Caco-2 (cell line): ENCODE results near the gene LACTBL1. TPM values are rescaled to one million over a fixed set of nuclear protein-coding genes. Genes with fewer than 3 reads are reported as not detected.

Source experiments
- BruUV-seq: library from RNA; stranded (reverse); fragments of 400-500 nt; replicated peaks from 2 replicates; lab custom pipeline; 2021; lab: Mats Ljungman, UMichigan
- CTCF ChIA-PET: fragments of 300-600 bp; sonication (Branson Sonifier 250); formaldehyde crosslinking; loops from one replicate; lab custom pipeline; 2022; ENCODE audit warnings: antibody characterized with exemption; lab: Charles Lee
- POLR2A ChIA-PET: fragments of 300-600 bp; sonication (Branson Sonifier 250); formaldehyde crosslinking; loops from one replicate; lab custom pipeline; 2022; ENCODE audit warnings: antibody characterized with exemption; lab: Charles Lee
- DNase-seq, 2 experiments: peaks; one replicate each; pipeline versions ENCODE4 v3.0.0 to v3.0.0-alpha.2; 2020 to 2022
- H3K27me3 ChIP-seq: replicated peaks from 2 replicates; pipeline ENCODE4 v1.6.0; 2011; ENCODE audit warnings: low read length; ENCODE audit not compliant: control insufficient read depth, insufficient read depth
- H3K36me3 ChIP-seq: 2 replicates; pipeline ENCODE4 v1.5.1; 2011; ENCODE audit warnings: low read length; ENCODE audit not compliant: control insufficient read depth, insufficient read depth
- H3K4me1 ChIP-seq: fragments of 250-450 bp; sonication (Bioruptor Pico); 2 replicates; pipeline ENCODE4 v1.5.1; 2020; ENCODE audit warnings: mild to moderate bottlenecking
- H3K4me3 ChIP-seq: 2 replicates; pipeline ENCODE4 v1.5.1; 2011; ENCODE audit warnings: low read depth, mild to moderate bottlenecking, control low read depth, low read length
- H3K9me3 ChIP-seq: fragments of 250-450 bp; sonication (Bioruptor Pico); 2 replicates; pipeline ENCODE4 v1.5.1; 2020; ENCODE audit warnings: mild to moderate bottlenecking, moderate library complexity
- H3K27ac Mint-ChIP-seq: one replicate; pipeline ENCODE4 v1.8.0; 2022; ENCODE audit warnings: mixed read lengths; ENCODE audit not compliant: unreplicated experiment
- H3K27me3 Mint-ChIP-seq: one replicate; pipeline ENCODE4 v1.8.0; 2022; ENCODE audit warnings: mixed read lengths; ENCODE audit not compliant: insufficient read depth, unreplicated experiment
- H3K36me3 Mint-ChIP-seq: one replicate; pipeline ENCODE4 v1.8.0; 2022; ENCODE audit warnings: mild to moderate bottlenecking, mixed read lengths; ENCODE audit not compliant: insufficient read depth, unreplicated experiment
- H3K4me1 Mint-ChIP-seq: one replicate; pipeline ENCODE4 v1.8.0; 2022; ENCODE audit warnings: low read depth, mixed read lengths; ENCODE audit not compliant: unreplicated experiment
- H3K4me3 Mint-ChIP-seq: one replicate; pipeline ENCODE4 v1.8.0; 2022; ENCODE audit warnings: mild to moderate bottlenecking, moderate library complexity, mixed read lengths; ENCODE audit not compliant: unreplicated experiment
- H3K9me3 Mint-ChIP-seq: one replicate; pipeline ENCODE4 v1.8.0; 2022; ENCODE audit warnings: mixed read lengths; ENCODE audit not compliant: unreplicated experiment
- intact Hi-C: fragments of 100-400 bp; cut with micrococcal nuclease; formaldehyde crosslinking; loops from one replicate; pipeline ENCODE4 v1.10.0; 2022; ENCODE audit not compliant: unreplicated experiment
- total RNA-seq: library from RNA; stranded (reverse); gene quantifications from 2 replicates; pipeline ENCODE4 v1.2.3, GENCODE V29; 2022
- TF ChIP-seq, protein P1 (sequence below), 2 experiments: fragments of 200-600 bp in 1 of 2; IDR thresholded peaks; 1 replicate in 1 of 2; 2 replicates in 1 of 2; pipeline versions ENCODE4 v1.5.1 to v1.8.0; 2011 to 2022; ENCODE audit warnings: antibody characterized with exemption in 1 of 2, control low read depth in 1 of 2, inconsistent platforms in 1 of 2, low read depth in 1 of 2, low read length in 1 of 2, mild to moderate bottlenecking in 1 of 2, moderate library complexity in 1 of 2; ENCODE audit not compliant: insufficient read depth in 1 of 2, severe bottlenecking in 1 of 2, unreplicated experiment in 1 of 2

The LACTBL1 gene
- total RNA-seq, 1 experiment from 2014 or later, result not detected

- Mint-ChIP-seq H3K27ac (no peak overlapping the region), H3K9me3 (no peaks in the 10 kb centered on the region), H3K36me3 (no peaks in the 10 kb centered on the region), H3K27me3 (no peaks in the 10 kb centered on the region), H3K4me3 (no peak overlapping the region), H3K4me1 (no peaks in the 10 kb centered on the region)
- ChIA-PET CTCF (no interaction called here), POLR2A (no interaction called here)
- no peaks in the 10 kb centered on the region; the same call in 1 of the 2 replicates for H3K36me3 ChIP-seq
- no peaks in the 10 kb centered on the region for H3K4me1 ChIP-seq
- no peaks in the 10 kb centered on the region for H3K27me3 ChIP-seq
- no peaks in the 10 kb centered on the region for H3K9me3 ChIP-seq
- DNase-seq, result no peak
- intact Hi-C loops, result no loop called here
- BruUV-seq, result no TSS peak
- TF ChIP-seq, protein P1, sequence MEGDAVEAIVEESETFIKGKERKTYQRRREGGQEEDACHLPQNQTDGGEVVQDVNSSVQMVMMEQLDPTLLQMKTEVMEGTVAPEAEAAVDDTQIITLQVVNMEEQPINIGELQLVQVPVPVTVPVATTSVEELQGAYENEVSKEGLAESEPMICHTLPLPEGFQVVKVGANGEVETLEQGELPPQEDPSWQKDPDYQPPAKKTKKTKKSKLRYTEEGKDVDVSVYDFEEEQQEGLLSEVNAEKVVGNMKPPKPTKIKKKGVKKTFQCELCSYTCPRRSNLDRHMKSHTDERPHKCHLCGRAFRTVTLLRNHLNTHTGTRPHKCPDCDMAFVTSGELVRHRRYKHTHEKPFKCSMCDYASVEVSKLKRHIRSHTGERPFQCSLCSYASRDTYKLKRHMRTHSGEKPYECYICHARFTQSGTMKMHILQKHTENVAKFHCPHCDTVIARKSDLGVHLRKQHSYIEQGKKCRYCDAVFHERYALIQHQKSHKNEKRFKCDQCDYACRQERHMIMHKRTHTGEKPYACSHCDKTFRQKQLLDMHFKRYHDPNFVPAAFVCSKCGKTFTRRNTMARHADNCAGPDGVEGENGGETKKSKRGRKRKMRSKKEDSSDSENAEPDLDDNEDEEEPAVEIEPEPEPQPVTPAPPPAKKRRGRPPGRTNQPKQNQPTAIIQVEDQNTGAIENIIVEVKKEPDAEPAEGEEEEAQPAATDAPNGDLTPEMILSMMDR (IDR thresholded peaks at IDR 0.05; ENCODE audit: insufficient read depth in 1 of 2, low read depth in 1 of 2, low read length in 1 of 2, severe bottlenecking in 1 of 2, unreplicated experiment in 1 of 2), result no peak
- no peak overlapping the region for H3K4me3 ChIP-seq
Measured at GRCh38 chr1:22914156-22914555, 58.5 kb downstream of the LACTBL1 start.

DNA sequence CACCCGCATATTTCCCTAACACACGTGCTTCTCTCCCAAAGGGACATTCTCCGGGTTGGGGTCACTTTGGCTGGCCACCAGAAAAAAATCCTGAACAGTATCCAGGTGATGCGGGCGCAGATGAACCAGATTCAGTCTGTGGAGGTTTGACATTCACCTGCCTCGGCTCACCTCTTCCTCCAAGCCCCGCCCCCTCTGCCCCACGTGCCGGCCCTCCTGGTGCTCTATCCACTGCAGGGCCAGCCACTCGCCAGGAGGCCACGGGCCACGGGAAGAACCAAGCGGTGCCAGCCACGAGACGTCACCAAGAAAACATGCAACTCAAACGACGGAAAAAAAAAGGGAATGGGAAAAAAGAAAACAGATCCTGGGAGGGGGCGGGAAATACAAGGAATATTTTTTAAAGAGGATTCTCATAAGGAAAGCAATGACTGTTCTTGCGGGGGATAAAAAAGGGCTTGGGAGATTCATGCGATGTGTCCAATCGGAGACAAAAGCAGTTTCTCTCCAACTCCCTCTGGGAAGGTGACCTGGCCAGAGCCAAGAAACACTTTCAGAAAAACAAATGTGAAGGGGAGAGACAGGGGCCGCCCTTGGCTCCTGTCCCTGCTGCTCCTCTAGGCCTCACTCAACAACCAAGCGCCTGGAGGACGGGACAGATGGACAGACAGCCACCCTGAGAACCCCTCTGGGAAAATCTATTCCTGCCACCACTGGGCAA lies 59.1 kb downstream of the LACTBL1 start:
- DNase-seq, result no peak
- Mint-ChIP-seq H3K36me3 (no peaks in the 10 kb centered on the region), H3K4me1 (no peaks in the 10 kb centered on the region), H3K9me3 (no peaks in the 10 kb centered on the region), H3K27me3 (no peaks in the 10 kb centered on the region), H3K27ac (no peak overlapping the region), H3K4me3 (no peak overlapping the region)
- BruUV-seq, result TSS peak; percentile 74
- TF ChIP-seq, protein P1 (IDR thresholded peaks at IDR 0.05; ENCODE audit: insufficient read depth in 1 of 2, low read depth in 1 of 2, low read length in 1 of 2, severe bottlenecking in 1 of 2, unreplicated experiment in 1 of 2), result no peak
- H3K27me3 ChIP-seq, result no peaks in the 10 kb centered on the region
- intact Hi-C loops, result no loop called here
- no peaks in the 10 kb centered on the region for H3K9me3 ChIP-seq
- POLR2A ChIA-PET, result no interaction called here
- H3K4me1 ChIP-seq, result no peaks in the 10 kb centered on the region
- H3K4me3 ChIP-seq, result no peak overlapping the region
- CTCF ChIA-PET, result no interaction called here
- no peaks in the 10 kb centered on the region; the same call in 1 of the 2 replicates for H3K36me3 ChIP-seq

DNA sequence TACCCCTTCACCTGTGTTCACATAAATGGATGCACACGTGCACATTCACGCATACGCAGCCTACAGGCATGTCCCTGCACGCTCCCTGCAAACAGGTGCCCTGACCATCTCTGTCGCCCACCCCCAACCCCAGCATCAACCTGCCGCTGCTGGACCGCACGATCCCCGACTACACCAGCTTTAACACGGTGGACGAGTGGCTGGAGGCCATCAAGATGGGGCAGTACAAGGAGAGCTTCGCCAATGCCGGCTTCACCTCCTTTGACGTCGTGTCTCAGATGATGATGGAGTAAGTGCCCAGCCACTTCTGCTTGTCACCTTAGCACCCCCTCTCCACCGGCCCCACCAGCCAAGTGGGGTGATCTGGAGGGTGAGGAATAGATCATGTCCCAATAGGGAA lies 60.4 kb downstream of the LACTBL1 start:
- H3K9me3 Mint-ChIP-seq, result no peaks in the 10 kb centered on the region
- H3K27me3 ChIP-seq, result no peaks in the 10 kb centered on the region

More for the DNA sequence above, 60.4 kb downstream of the LACTBL1 start:
- Histone ChIP-seq H3K36me3 (no peaks in the 10 kb centered on the region; the same call in 1 of the 2 replicates), H3K4me1 (no peaks in the 10 kb centered on the region), H3K9me3 (no peaks in the 10 kb centered on the region), H3K4me3 (no peak overlapping the region)
- BruUV-seq, result no TSS peak
- H3K4me1 Mint-ChIP-seq, result no peaks in the 10 kb centered on the region
- H3K36me3 Mint-ChIP-seq, result peaks cover 6% of the 10 kb centered on the region
- ChIA-PET POLR2A (no interaction called here), CTCF (interaction anchor here (1.0 kb wide), 1 partner anchor 51 kb away, joined by 4 read pairs; no protein-coding TSS in a partner anchor)
- intact Hi-C loops, result no loop called here
- H3K4me3 Mint-ChIP-seq, result no peak overlapping the region
- no peaks in the 10 kb centered on the region for H3K27me3 Mint-ChIP-seq
- no peak for DNase-seq
- TF ChIP-seq, protein P1 (IDR thresholded peaks at IDR 0.05; ENCODE audit: insufficient read depth in 1 of 2, low read depth in 1 of 2, low read length in 1 of 2, severe bottlenecking in 1 of 2, unreplicated experiment in 1 of 2), result no peak
- H3K27ac Mint-ChIP-seq, result no peak overlapping the region
